RWPE2 (cell line): ENCODE measurements around the gene NAV2.
A peak's percentile ranks its signal among the peaks of the same experiment; 100 is the strongest.

Experiments
- ATAC-seq: fragments of 200-7000 bp; cut with Tn5 transposase; 3 replicates; pipeline ENCODE4 v1.9.1; 2021; ENCODE audit warnings: low read depth
- DNase-seq: peaks from one replicate; pipeline ENCODE4 v3.0.0-alpha.2; 2020; ENCODE audit warnings: low spot score
- H3K27ac ChIP-seq: fragments of 450-650 bp; 2 replicates; pipeline ENCODE4 v1.5.1; 2017; ENCODE audit warnings: mild to moderate bottlenecking; ENCODE audit not compliant: poor library complexity, severe bottlenecking
- H3K27me3 ChIP-seq: fragments of 250-450 bp; sonication (Bioruptor Pico); 2 replicates; pipeline ENCODE4 v1.5.1; 2021; ENCODE audit warnings: mild to moderate bottlenecking, moderate library complexity; ENCODE audit not compliant: insufficient read depth, poor library complexity, severe bottlenecking
- H3K36me3 ChIP-seq: fragments of 250-450 bp; sonication (Bioruptor Pico); 2 replicates; pipeline ENCODE4 v1.5.1; 2020; ENCODE audit warnings: low read depth, mild to moderate bottlenecking, moderate library complexity
- H3K4me1 ChIP-seq: fragments of 250-450 bp; sonication (Bioruptor Pico); 2 replicates; pipeline ENCODE4 v1.5.1; 2021; ENCODE audit warnings: mild to moderate bottlenecking, moderate library complexity; ENCODE audit not compliant: insufficient read depth, poor library complexity, severe bottlenecking
- H3K4me3 ChIP-seq: fragments of 250-450 bp; sonication (Bioruptor Pico); 2 replicates; pipeline ENCODE4 v1.5.1; 2021; ENCODE audit warnings: mild to moderate bottlenecking, moderate library complexity; ENCODE audit not compliant: severe bottlenecking
- H3K9me3 ChIP-seq: fragments of 250-450 bp; sonication (Bioruptor Pico); 2 replicates; pipeline ENCODE4 v1.5.1; 2021; ENCODE audit warnings: mild to moderate bottlenecking, moderate library complexity; ENCODE audit not compliant: severe bottlenecking
- TF ChIP-seq, protein P1 (sequence below): fragments of 450-650 bp; IDR thresholded peaks from one replicate; pipeline ENCODE4 v1.5.1; 2017; ENCODE audit warnings: mild to moderate bottlenecking, moderate library complexity; ENCODE audit not compliant: poor library complexity, severe bottlenecking

Gene NAV2

GRCh38 chr11:19712281-19713195, at the start of gene NAV2:
Gene NAV2 (plus strand): TSS chr11:19712837. CDS start chr11:19713696, 859 bp downstream.
- H3K27ac ChIP-seq, result peak within 1 kb of the TSS; percentile 62
- H3K27me3 ChIP-seq, result peaks cover 13% of the 10 kb centered on the region
- DNase-seq, result peak; percentile 85
- H3K36me3 ChIP-seq, result no peaks in the 10 kb centered on the region
- H3K4me1 ChIP-seq, result peaks cover 10% of the 10 kb centered on the region
- peak within 1 kb of the TSS; percentile 37 for H3K4me3 ChIP-seq
- H3K9me3 ChIP-seq, result no peaks in the 10 kb centered on the region
- TF ChIP-seq, protein P1, sequence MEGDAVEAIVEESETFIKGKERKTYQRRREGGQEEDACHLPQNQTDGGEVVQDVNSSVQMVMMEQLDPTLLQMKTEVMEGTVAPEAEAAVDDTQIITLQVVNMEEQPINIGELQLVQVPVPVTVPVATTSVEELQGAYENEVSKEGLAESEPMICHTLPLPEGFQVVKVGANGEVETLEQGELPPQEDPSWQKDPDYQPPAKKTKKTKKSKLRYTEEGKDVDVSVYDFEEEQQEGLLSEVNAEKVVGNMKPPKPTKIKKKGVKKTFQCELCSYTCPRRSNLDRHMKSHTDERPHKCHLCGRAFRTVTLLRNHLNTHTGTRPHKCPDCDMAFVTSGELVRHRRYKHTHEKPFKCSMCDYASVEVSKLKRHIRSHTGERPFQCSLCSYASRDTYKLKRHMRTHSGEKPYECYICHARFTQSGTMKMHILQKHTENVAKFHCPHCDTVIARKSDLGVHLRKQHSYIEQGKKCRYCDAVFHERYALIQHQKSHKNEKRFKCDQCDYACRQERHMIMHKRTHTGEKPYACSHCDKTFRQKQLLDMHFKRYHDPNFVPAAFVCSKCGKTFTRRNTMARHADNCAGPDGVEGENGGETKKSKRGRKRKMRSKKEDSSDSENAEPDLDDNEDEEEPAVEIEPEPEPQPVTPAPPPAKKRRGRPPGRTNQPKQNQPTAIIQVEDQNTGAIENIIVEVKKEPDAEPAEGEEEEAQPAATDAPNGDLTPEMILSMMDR, result no peak
- peak; percentile 92 for ATAC-seq

GRCh38 chr11:19663206-19663605, 49.4 kb upstream of the NAV2 start:
- no peak for ATAC-seq
- no peak overlapping the region for H3K27ac ChIP-seq

DNA sequence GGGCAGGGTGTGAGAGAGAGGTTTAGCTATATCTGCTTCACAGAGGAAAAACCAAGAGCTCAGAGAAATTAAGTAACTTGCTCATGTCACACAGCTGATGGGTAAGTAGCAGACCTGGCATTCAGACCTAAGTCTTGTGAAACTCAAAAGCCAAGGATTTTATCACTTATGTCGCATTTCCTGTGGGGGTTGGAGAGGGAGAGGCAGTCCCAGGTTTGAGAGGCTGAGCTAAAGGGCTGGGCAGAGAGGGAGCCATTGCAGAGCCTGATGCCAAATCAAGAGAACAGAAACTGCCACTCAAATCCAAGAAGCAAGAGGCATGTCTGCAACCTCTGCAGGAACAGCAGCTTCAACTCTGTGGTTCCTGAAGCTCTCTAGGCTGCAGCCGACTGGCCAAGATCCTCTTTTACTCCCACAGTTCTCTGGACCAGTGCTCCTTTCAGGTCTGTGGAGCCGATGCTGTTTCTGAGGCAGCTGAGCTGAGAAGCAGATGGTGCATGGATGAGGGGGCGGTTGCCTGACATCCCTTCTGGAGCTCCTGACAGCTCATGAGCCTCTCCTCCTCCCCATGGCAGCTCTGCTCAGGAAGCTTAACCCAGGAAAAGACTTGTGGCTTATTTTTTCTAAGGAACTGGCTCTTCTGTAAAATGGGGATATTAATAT, 47.6 kb upstream of the NAV2 start:
- Histone ChIP-seq H3K36me3 (no peaks in the 10 kb centered on the region), H3K27ac (no peak overlapping the region), H3K4me3 (no peak overlapping the region), H3K4me1 (peaks cover 30% of the 10 kb centered on the region), H3K9me3 (no peaks in the 10 kb centered on the region), H3K27me3 (no peaks in the 10 kb centered on the region)
- TF ChIP-seq, protein P1, result no peak
- ATAC-seq (no peak), DNase-seq (no peak)

More at GRCh38 chr11:19663206-19663605, 49.4 kb upstream of the NAV2 start:
- TF ChIP-seq, protein P1, result no peak
- Histone ChIP-seq H3K4me1 (peaks cover 28% of the 10 kb centered on the region), H3K9me3 (no peaks in the 10 kb centered on the region), H3K27me3 (no peaks in the 10 kb centered on the region), H3K4me3 (no peak overlapping the region), H3K36me3 (no peaks in the 10 kb centered on the region)
- DNase-seq, result no peak

DNA sequence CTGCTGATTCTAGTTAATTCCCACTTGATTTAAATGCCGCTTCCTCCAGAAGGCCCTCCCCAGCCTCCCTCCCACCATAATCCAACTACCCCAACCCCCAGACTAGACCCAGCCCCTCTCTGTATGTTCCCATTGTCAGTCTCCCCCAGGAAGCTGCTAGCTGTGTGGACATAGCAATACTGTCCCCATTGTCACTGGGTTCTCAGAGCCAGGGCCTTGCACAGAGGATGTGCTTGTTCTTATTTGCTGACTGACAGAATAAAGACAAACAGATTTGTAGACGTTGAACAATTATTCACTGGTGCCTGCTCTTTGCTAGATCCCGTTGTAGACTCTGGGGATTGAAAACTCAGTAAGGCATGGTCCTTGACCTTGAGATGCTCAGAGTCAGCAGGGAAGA, 45.7 kb upstream of the NAV2 start:
- Histone ChIP-seq H3K4me3 (no peak overlapping the region), H3K9me3 (no peaks in the 10 kb centered on the region), H3K4me1 (peaks cover 25% of the 10 kb centered on the region), H3K36me3 (no peaks in the 10 kb centered on the region), H3K27me3 (no peaks in the 10 kb centered on the region), H3K27ac (no peak overlapping the region)
- ATAC-seq (no peak), DNase-seq (no peak)
- TF ChIP-seq, protein P1, result no peak

GRCh38 chr11:19669511-19669910, 43.1 kb upstream of the NAV2 start:
- Histone ChIP-seq H3K4me1 (peaks cover 38% of the 10 kb centered on the region), H3K27ac (peak overlapping the region; percentile 77), H3K4me3 (no peak overlapping the region), H3K9me3 (no peaks in the 10 kb centered on the region), H3K27me3 (no peaks in the 10 kb centered on the region), H3K36me3 (no peaks in the 10 kb centered on the region)
- DNase-seq, result no peak
- TF ChIP-seq, protein P1, result no peak
- ATAC-seq, result no peak
